Muscle layer of duodenum (tissue), 2 donors: ENCODE data around the gene RAD23A.
A peak's percentile ranks its signal among the peaks of the same experiment; 100 is the strongest.

Source experiments
- H3K27ac ChIP-seq: one replicate; pipeline ENCODE4 v1.7.0; 2013; ENCODE audit warnings: mild to moderate bottlenecking, low read length
- H3K27me3 ChIP-seq: one replicate; pipeline ENCODE4 v1.7.0; 2013; ENCODE audit warnings: low read depth, mild to moderate bottlenecking, control low read depth, low read length
- H3K36me3 ChIP-seq, 2 donors: one replicate each; pipeline ENCODE4 v1.7.0; 2013; ENCODE audit warnings: low read length in 2 of 2, control low read depth in 1 of 2, mild to moderate bottlenecking in 1 of 2; ENCODE audit not compliant: insufficient read depth in 2 of 2, control insufficient read depth in 1 of 2
- H3K4me1 ChIP-seq, 2 donors: one replicate each; pipeline ENCODE4 v1.7.0; 2013; ENCODE audit warnings: low read length in 2 of 2, mild to moderate bottlenecking in 2 of 2, control low read depth in 1 of 2, moderate library complexity in 1 of 2; ENCODE audit not compliant: insufficient read depth in 2 of 2, control insufficient read depth in 1 of 2
- H3K4me3 ChIP-seq, 2 donors: one replicate each; pipeline ENCODE4 v1.7.0; 2013; ENCODE audit warnings: low read length in 2 of 2, low read depth in 1 of 2, mild to moderate bottlenecking in 1 of 2
- H3K9me3 ChIP-seq, 2 donors: one replicate each; pipeline ENCODE4 v1.7.0; 2013; ENCODE audit warnings: low read length in 2 of 2, control low read depth in 1 of 2, mild to moderate bottlenecking in 1 of 2; ENCODE audit not compliant: control insufficient read depth in 1 of 2
- donor health status: healthy.

Gene RAD23A

GRCh38 chr19:12924621-12925310 lies 20.9 kb upstream of the RAD23A start:
- H3K27me3 ChIP-seq, result no peaks in the 10 kb centered on the region
- H3K4me3 ChIP-seq, result no peak overlapping the region
- H3K36me3 ChIP-seq, result peaks cover 37 to 61% of the 10 kb centered on the region in 2 donors
- no peaks in the 10 kb centered on the region for H3K4me1 ChIP-seq
- H3K9me3 ChIP-seq, result no peaks in the 10 kb centered on the region
- H3K27ac ChIP-seq, result no peak overlapping the region

GRCh38 chr19:12930002-12930645 lies 15.5 kb upstream of the RAD23A start:
- Histone ChIP-seq H3K4me1 (peaks cover 9 to 17% of the 10 kb centered on the region in 2 donors), H3K9me3 (no peaks in the 10 kb centered on the region), H3K27me3 (no peaks in the 10 kb centered on the region), H3K4me3 (no peak overlapping the region), H3K27ac (no peak overlapping the region), H3K36me3 (peaks cover 25 to 40% of the 10 kb centered on the region in 2 donors)

- Histone ChIP-seq H3K4me3 (peak overlapping the region; percentile 91 to 94), H3K36me3 (peaks cover 12 to 26% of the 10 kb centered on the region in 2 donors), H3K27ac (peak overlapping the region; percentile 83), H3K4me1 (peaks cover 13 to 22% of the 10 kb centered on the region in 2 donors), H3K9me3 (no peaks in the 10 kb centered on the region), H3K27me3 (no peaks in the 10 kb centered on the region)
Measured at GRCh38 chr19:12932392-12933286, 13.0 kb upstream of the RAD23A start.

- peak within 1 kb of the TSS; percentile 83 for H3K27ac ChIP-seq
- peak within 1 kb of the TSS; percentile 91 to 94 for H3K4me3 ChIP-seq
- H3K36me3 ChIP-seq, result peaks cover 12 to 18% of the 10 kb centered on the region in 2 donors
- H3K4me1 ChIP-seq, result peaks cover 15 to 25% of the 10 kb centered on the region in 2 donors
- H3K9me3 ChIP-seq, result no peaks in the 10 kb centered on the region
- H3K27me3 ChIP-seq, result no peaks in the 10 kb centered on the region
Measured at GRCh38 chr19:12933287-12934072, 12.2 kb upstream of the RAD23A start, which contains the start of gene FARSA. TSS of gene FARSA (minus strand) at chr19:12933711. CDS start at chr19:12933696, 15 bp downstream.

- Histone ChIP-seq H3K4me3 (no peak overlapping the region), H3K27ac (no peak overlapping the region), H3K27me3 (no peaks in the 10 kb centered on the region), H3K4me1 (peaks cover 20 to 32% of the 10 kb centered on the region in 2 donors), H3K36me3 (peaks cover 8 to 9% of the 10 kb centered on the region in 2 donors), H3K9me3 (no peaks in the 10 kb centered on the region)
Measured at GRCh38 chr19:12935071-12935470, 10.6 kb upstream of the RAD23A start.

- H3K36me3 ChIP-seq, result peaks cover 17 to 18% of the 10 kb centered on the region in 2 donors
- no peaks in the 10 kb centered on the region for H3K9me3 ChIP-seq
- no peak overlapping the region for H3K4me3 ChIP-seq
- peaks cover 25 to 42% of the 10 kb centered on the region in 2 donors for H3K4me1 ChIP-seq
- H3K27ac ChIP-seq, result no peak overlapping the region
- H3K27me3 ChIP-seq, result no peaks in the 10 kb centered on the region
Measured at GRCh38 chr19:12936582-12936981, 9.1 kb upstream of the RAD23A start.

- H3K36me3 ChIP-seq, result peaks cover 19 to 26% of the 10 kb centered on the region in 2 donors
- no peak overlapping the region for H3K27ac ChIP-seq
- H3K27me3 ChIP-seq, result no peaks in the 10 kb centered on the region
- peak overlapping the region; percentile 65 to 99 for H3K4me3 ChIP-seq
- no peaks in the 10 kb centered on the region for H3K9me3 ChIP-seq
- H3K4me1 ChIP-seq, result peaks cover 25 to 37% of the 10 kb centered on the region in 2 donors
Measured at GRCh38 chr19:12937093-12937926, 8.4 kb upstream of the RAD23A start.

GRCh38 chr19:12937927-12938778 lies 7.5 kb upstream of the RAD23A start, which contains the start of gene CALR:
TSS of gene CALR (plus strand) at chr19:12938609. CDS start at chr19:12938680, 71 bp downstream.
- peaks cover 20 to 31% of the 10 kb centered on the region in 2 donors for H3K36me3 ChIP-seq
- H3K9me3 ChIP-seq, result no peaks in the 10 kb centered on the region
- peak within 1 kb of the TSS; percentile 94 for H3K27ac ChIP-seq
- H3K4me3 ChIP-seq, result peak within 1 kb of the TSS; percentile 99
- no peaks in the 10 kb centered on the region for H3K27me3 ChIP-seq
- peaks cover 20 to 38% of the 10 kb centered on the region in 2 donors for H3K4me1 ChIP-seq

- H3K4me3 ChIP-seq, result peak overlapping the region; percentile 99
Measured at GRCh38 chr19:12938779-12939601, 6.7 kb upstream of the RAD23A start.

More at GRCh38 chr19:12938779-12939601, 6.7 kb upstream of the RAD23A start:
- peaks cover 18 to 45% of the 10 kb centered on the region in 2 donors for H3K4me1 ChIP-seq
- peaks cover 27 to 39% of the 10 kb centered on the region in 2 donors for H3K36me3 ChIP-seq
- H3K27me3 ChIP-seq, result no peaks in the 10 kb centered on the region
- peak overlapping the region; percentile 94 for H3K27ac ChIP-seq
- H3K9me3 ChIP-seq, result no peaks in the 10 kb centered on the region
